Astrocyte (in vitro differentiated cells and primary cell): Measurements from ENCODE around the gene GNPDA1. TPM values are rescaled to one million over a fixed set of nuclear protein-coding genes. Genes with fewer than 3 reads are reported as not detected.

Experiments
- DNase-seq: peaks from one replicate; pipeline ENCODE4 v3.0.0-alpha.2; 2010; ENCODE audit warnings: low read depth
- FAIRE-seq: peaks from 2 replicates; lab custom pipeline; 2011; peaks lifted over from hg19 to GRCh38; lab: Jason Lieb, UNC
- H2AFZ ChIP-seq: 2 replicates; pipeline ENCODE4 v1.6.0; 2012; ENCODE audit warnings: low read depth, low read length, inconsistent platforms
- H3K27ac ChIP-seq: 2 replicates; pipeline ENCODE4 v1.5.1; 2011; ENCODE audit warnings: low read depth, low read length, inconsistent platforms
- H3K27me3 ChIP-seq: 2 replicates; pipeline ENCODE4 v1.6.0; 2011; ENCODE audit warnings: low read length, inconsistent platforms; ENCODE audit not compliant: insufficient read depth
- H3K36me3 ChIP-seq: 2 replicates; pipeline ENCODE4 v1.5.1; 2011; ENCODE audit warnings: low read length, inconsistent platforms; ENCODE audit not compliant: insufficient read depth
- H3K4me1 ChIP-seq: 2 replicates; pipeline ENCODE4 v1.5.1; 2011; ENCODE audit warnings: low read length, inconsistent platforms; ENCODE audit not compliant: insufficient read depth
- H3K4me2 ChIP-seq: 2 replicates; pipeline ENCODE4 v1.6.0; 2012; ENCODE audit warnings: low read length, inconsistent platforms
- H3K4me3 ChIP-seq: 2 replicates; pipeline ENCODE4 v1.5.1; 2011; ENCODE audit warnings: low read depth, mild to moderate bottlenecking, low read length, inconsistent platforms; ENCODE audit not compliant: insufficient read depth
- H3K79me2 ChIP-seq: 2 replicates; pipeline ENCODE4 v1.6.0; 2012; ENCODE audit warnings: mild to moderate bottlenecking, low read length, inconsistent platforms; ENCODE audit not compliant: insufficient read depth
- H3K9ac ChIP-seq: 2 replicates; pipeline ENCODE4 v1.6.0; 2012; ENCODE audit warnings: mild to moderate bottlenecking, low read length, inconsistent platforms
- H3K9me3 ChIP-seq: 2 replicates; pipeline ENCODE4 v1.5.1; 2012; ENCODE audit warnings: low read depth, mild to moderate bottlenecking, low read length, inconsistent platforms; ENCODE audit not compliant: insufficient read depth
- H4K20me1 ChIP-seq: 2 replicates; pipeline ENCODE4 v1.6.0; 2012; ENCODE audit warnings: low read length, inconsistent platforms; ENCODE audit not compliant: insufficient read depth
- H3K27ac Mint-ChIP-seq: one replicate; pipeline ENCODE4 v1.8.0; 2021; ENCODE audit warnings: mild to moderate bottlenecking, mixed read lengths; ENCODE audit not compliant: unreplicated experiment
- H3K27me3 Mint-ChIP-seq: one replicate; pipeline ENCODE4 v1.8.0; 2021; ENCODE audit warnings: low read depth, mixed read lengths; ENCODE audit not compliant: unreplicated experiment
- H3K36me3 Mint-ChIP-seq: one replicate; pipeline ENCODE4 v1.8.0; 2021; ENCODE audit warnings: low read depth, mixed read lengths; ENCODE audit not compliant: unreplicated experiment
- H3K4me1 Mint-ChIP-seq: one replicate; pipeline ENCODE4 v1.8.0; 2021; ENCODE audit warnings: low read depth, mixed read lengths; ENCODE audit not compliant: unreplicated experiment
- H3K4me3 Mint-ChIP-seq: one replicate; pipeline ENCODE4 v1.8.0; 2021; ENCODE audit warnings: mild to moderate bottlenecking, moderate library complexity, mixed read lengths; ENCODE audit not compliant: unreplicated experiment
- H3K9me3 Mint-ChIP-seq: one replicate; pipeline ENCODE4 v1.8.0; 2021; ENCODE audit warnings: mild to moderate bottlenecking, mixed read lengths; ENCODE audit not compliant: unreplicated experiment
- EZH2 ChIP-seq: IDR thresholded peaks from 2 replicates; pipeline ENCODE4 v1.6.1; 2012; ENCODE audit warnings: mild to moderate bottlenecking, low read length, inconsistent platforms; ENCODE audit not compliant: insufficient read depth
- total RNA-seq: library from RNA; stranded (reverse); gene quantifications from 2 replicates; pipeline ENCODE4 v1.2.1, GENCODE V29; 2021
- TF ChIP-seq, protein P1 (sequence below): IDR thresholded peaks from 2 replicates; pipeline ENCODE4 v1.5.1; 2011; ENCODE audit warnings: low read depth, mild to moderate bottlenecking, inconsistent platforms, low read length, moderate library complexity; ENCODE audit not compliant: insufficient read depth

GNPDA1 gene
- total RNA-seq, 1 donor from 2014 or later, result 30.7 TPM

DNA sequence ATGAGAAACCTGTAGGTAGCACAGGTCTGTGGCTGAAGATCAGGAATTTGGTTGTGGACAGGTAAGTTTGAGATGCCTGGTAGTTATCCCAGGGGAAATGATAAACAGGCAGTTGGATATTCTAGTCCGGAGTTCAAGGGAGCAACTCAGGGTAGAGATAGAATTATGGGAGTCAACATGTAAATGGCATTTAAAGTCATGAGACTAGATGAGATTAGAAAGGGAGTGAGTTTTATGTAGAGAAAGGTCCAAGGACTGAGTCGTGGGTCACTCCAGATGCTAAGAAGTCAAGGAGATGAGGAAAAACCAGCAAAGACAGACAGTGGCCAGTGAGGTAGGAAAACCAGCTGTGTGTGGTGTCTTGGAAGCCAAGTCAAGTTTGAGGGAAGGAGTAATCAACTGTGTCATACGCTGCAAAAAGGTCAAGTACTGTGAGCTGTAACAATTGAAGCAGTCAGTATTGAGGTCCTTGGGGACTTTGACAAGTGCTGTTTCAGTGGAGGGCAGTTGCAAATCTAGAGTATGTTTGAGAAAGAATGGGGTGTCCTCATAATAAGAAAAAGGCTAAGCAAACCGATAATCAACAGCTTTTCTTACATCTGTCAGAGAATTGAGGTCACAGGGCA is 18.2 kb downstream of the GNPDA1 start:
- TF ChIP-seq, protein P1, sequence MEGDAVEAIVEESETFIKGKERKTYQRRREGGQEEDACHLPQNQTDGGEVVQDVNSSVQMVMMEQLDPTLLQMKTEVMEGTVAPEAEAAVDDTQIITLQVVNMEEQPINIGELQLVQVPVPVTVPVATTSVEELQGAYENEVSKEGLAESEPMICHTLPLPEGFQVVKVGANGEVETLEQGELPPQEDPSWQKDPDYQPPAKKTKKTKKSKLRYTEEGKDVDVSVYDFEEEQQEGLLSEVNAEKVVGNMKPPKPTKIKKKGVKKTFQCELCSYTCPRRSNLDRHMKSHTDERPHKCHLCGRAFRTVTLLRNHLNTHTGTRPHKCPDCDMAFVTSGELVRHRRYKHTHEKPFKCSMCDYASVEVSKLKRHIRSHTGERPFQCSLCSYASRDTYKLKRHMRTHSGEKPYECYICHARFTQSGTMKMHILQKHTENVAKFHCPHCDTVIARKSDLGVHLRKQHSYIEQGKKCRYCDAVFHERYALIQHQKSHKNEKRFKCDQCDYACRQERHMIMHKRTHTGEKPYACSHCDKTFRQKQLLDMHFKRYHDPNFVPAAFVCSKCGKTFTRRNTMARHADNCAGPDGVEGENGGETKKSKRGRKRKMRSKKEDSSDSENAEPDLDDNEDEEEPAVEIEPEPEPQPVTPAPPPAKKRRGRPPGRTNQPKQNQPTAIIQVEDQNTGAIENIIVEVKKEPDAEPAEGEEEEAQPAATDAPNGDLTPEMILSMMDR, result no peak
- TF ChIP-seq EZH2, result no peak
- Histone ChIP-seq H3K36me3 (peaks cover 16% of the 10 kb centered on the region), H3K4me1 (no peaks in the 10 kb centered on the region), H2AFZ (no peak overlapping the region), H3K79me2 (no peaks in the 10 kb centered on the region), H3K4me2 (no peak overlapping the region), H3K27me3 (no peaks in the 10 kb centered on the region), H3K9ac (no peak overlapping the region), H3K4me3 (no peak overlapping the region), H4K20me1 (peaks cover 21% of the 10 kb centered on the region), H3K27ac (no peak overlapping the region), H3K9me3 (no peaks in the 10 kb centered on the region)
- H3K27ac Mint-ChIP-seq, result no peak overlapping the region
- H3K27me3 Mint-ChIP-seq, result no peaks in the 10 kb centered on the region
- H3K4me1 Mint-ChIP-seq, result peaks cover 6% of the 10 kb centered on the region
- DNase-seq (no peak), FAIRE-seq (no peak)
- peaks cover 22% of the 10 kb centered on the region for H3K36me3 Mint-ChIP-seq
- no peaks in the 10 kb centered on the region for H3K9me3 Mint-ChIP-seq
- no peak overlapping the region for H3K4me3 Mint-ChIP-seq

DNA sequence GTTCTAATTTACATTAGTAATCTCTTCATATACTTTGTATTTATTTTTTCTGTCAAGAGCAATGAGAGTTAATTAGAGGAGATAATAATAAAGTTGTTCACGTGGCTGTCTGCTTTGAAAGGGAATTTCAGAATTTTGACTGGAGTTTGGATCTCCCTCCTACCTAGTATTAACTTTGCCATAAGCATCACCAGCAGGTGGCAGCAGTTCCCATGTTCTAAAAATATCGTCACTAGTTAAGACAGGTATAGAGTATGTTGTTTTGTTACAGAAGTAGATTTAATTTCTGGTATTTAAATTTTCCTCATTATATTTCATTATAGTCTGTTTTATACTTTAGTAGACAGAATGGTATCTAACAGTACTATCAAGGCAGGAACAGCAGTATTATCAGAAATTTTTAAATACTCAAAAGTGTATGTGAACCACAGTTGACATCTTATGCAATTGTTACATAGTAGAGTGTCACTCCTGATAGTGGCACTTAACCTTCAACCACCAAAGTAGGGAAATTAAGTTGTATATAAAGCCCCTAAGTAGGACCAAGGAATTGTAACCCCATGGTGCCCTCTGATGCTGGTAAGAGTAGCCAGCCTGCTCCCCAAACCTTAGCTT is 20.4 kb downstream of the GNPDA1 start:
- Mint-ChIP-seq H3K36me3 (peaks cover 17% of the 10 kb centered on the region), H3K27me3 (no peaks in the 10 kb centered on the region), H3K27ac (no peak overlapping the region), H3K9me3 (no peaks in the 10 kb centered on the region), H3K4me1 (peaks cover 6% of the 10 kb centered on the region), H3K4me3 (no peak overlapping the region)
- Histone ChIP-seq H3K4me3 (no peak overlapping the region), H3K9ac (no peak overlapping the region), H3K36me3 (peaks cover 21% of the 10 kb centered on the region), H4K20me1 (peaks cover 21% of the 10 kb centered on the region), H3K4me2 (no peak overlapping the region), H3K79me2 (no peaks in the 10 kb centered on the region), H2AFZ (no peak overlapping the region), H3K4me1 (no peaks in the 10 kb centered on the region), H3K27ac (no peak overlapping the region), H3K27me3 (no peaks in the 10 kb centered on the region), H3K9me3 (no peaks in the 10 kb centered on the region)
- FAIRE-seq (no peak), DNase-seq (peak; percentile 22)
- no peak for TF ChIP-seq EZH2
- TF ChIP-seq, protein P1, result peak; percentile 81

DNA sequence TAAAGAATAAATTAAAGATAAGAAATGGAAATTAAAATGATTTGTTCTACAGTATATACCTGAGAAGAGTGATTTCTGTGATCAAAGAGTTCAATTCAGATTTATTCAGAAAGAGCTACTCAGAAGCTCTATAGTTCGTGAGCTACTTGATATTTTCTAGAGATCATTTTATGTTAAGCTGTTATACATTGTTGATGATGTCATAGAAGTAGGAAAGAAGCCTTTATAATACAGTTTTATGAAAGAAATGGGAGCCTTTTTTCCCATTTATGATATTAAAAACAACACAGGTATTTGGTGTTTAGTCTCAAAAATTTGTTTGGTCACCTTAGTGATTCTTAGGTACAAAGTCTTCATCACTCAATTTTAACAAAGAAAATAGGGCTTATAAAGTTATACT is 23.1 kb downstream of the GNPDA1 start:
- FAIRE-seq (no peak), DNase-seq (no peak)
- no peaks in the 10 kb centered on the region for H3K9me3 ChIP-seq
- H3K4me2 ChIP-seq, result no peak overlapping the region
- Mint-ChIP-seq H3K4me1 (peaks cover 6% of the 10 kb centered on the region), H3K36me3 (peaks cover 11% of the 10 kb centered on the region), H3K9me3 (no peaks in the 10 kb centered on the region), H3K27me3 (no peaks in the 10 kb centered on the region), H3K4me3 (no peak overlapping the region), H3K27ac (no peak overlapping the region)
- H3K36me3 ChIP-seq, result peaks cover 28% of the 10 kb centered on the region
- no peak overlapping the region for H3K9ac ChIP-seq
- peaks cover 31% of the 10 kb centered on the region for H4K20me1 ChIP-seq
- H3K4me1 ChIP-seq, result no peaks in the 10 kb centered on the region
- no peak overlapping the region for H3K27ac ChIP-seq
- H2AFZ ChIP-seq, result no peak overlapping the region
- TF ChIP-seq EZH2, result no peak
- TF ChIP-seq, protein P1, result no peak
- H3K79me2 ChIP-seq, result no peaks in the 10 kb centered on the region
- no peaks in the 10 kb centered on the region for H3K27me3 ChIP-seq
- no peak overlapping the region for H3K4me3 ChIP-seq
